22Rv1 (cell line): ENCODE results near the gene SLC9A9.

ENCODE experiments used
- CTCF ChIP-seq: fragments of 450-650 bp; IDR thresholded peaks from 2 replicates; pipeline ENCODE4 v1.5.1; 2017; ENCODE audit warnings: mild to moderate bottlenecking
- ZFX ChIP-seq: fragments of 450-650 bp; IDR thresholded peaks from 2 replicates; pipeline ENCODE4 v1.6.1; 2017; ENCODE audit warnings: antibody characterized with exemption, borderline replicate concordance

GRCh38 chr3:143334231-143334630, 514.0 kb downstream of the SLC9A9 start:
- TF ChIP-seq CTCF, result no peak
- TF ChIP-seq ZFX, result no peak
